ENCODE results near the gene SEC23A.
"Not testable (repeated sequence)": the region's sequence is repeated elsewhere in the genome, so short reads cannot be mapped to it uniquely, and the experiment has no call there.

Gene SEC23A

GRCh38 chr14:39033371-39033770, 69.7 kb downstream of the SEC23A start:
- in situ Hi-C loops (cut with HindIII; ENCODE audit: low sequenced_read_pairs), result no loop called here

GRCh38 chr14:39030209-39030608, 72.8 kb downstream of the SEC23A start:
- in situ Hi-C loops (cut with HindIII; ENCODE audit: low sequenced_read_pairs), result no loop called here

- in situ Hi-C loops (cut with HindIII; ENCODE audit: low sequenced_read_pairs), result no loop called here
Observed at GRCh38 chr14:39029789-39030188, 73.2 kb downstream of the SEC23A start.

GRCh38 chr14:39028620-39029019, 74.4 kb downstream of the SEC23A start:
- in situ Hi-C loops (cut with HindIII; ENCODE audit: low sequenced_read_pairs), result no loop called here

- in situ Hi-C loops (cut with HindIII; ENCODE audit: low sequenced_read_pairs), result no loop called here
Observed at GRCh38 chr14:39025810-39026627, 77.0 kb downstream of the SEC23A start.

- in situ Hi-C loops (cut with HindIII; ENCODE audit: low sequenced_read_pairs), result no loop called here
Observed at GRCh38 chr14:39025250-39025809, 77.7 kb downstream of the SEC23A start.

GRCh38 chr14:39023939-39024871, 78.8 kb downstream of the SEC23A start:
- in situ Hi-C loops (cut with HindIII; ENCODE audit: low sequenced_read_pairs), result no loop called here

GRCh38 chr14:39017096-39018016, 85.7 kb downstream of the SEC23A start:
- in situ Hi-C loops (cut with HindIII; ENCODE audit: low sequenced_read_pairs), result not testable (repeated sequence)

- in situ Hi-C loops (cut with HindIII; ENCODE audit: low sequenced_read_pairs), result no loop called here
Observed at GRCh38 chr14:39016733-39017095, 86.3 kb downstream of the SEC23A start.

- in situ Hi-C loops (cut with HindIII; ENCODE audit: low sequenced_read_pairs), result no loop called here
Observed at GRCh38 chr14:39015964-39016577, 87.0 kb downstream of the SEC23A start.

- in situ Hi-C loops (cut with HindIII; ENCODE audit: low sequenced_read_pairs), result no loop called here
Observed at GRCh38 chr14:39015360-39015961, 87.6 kb downstream of the SEC23A start.

GRCh38 chr14:39014460-39014859, 88.6 kb downstream of the SEC23A start:
- in situ Hi-C loops (cut with HindIII; ENCODE audit: low sequenced_read_pairs), result no loop called here

- in situ Hi-C loops (cut with HindIII; ENCODE audit: low sequenced_read_pairs), result not testable (repeated sequence)
Observed at GRCh38 chr14:39008965-39009364, 94.1 kb downstream of the SEC23A start.

- in situ Hi-C loops (cut with HindIII; ENCODE audit: low sequenced_read_pairs), result no loop called here
Observed at GRCh38 chr14:39006721-39007410, 96.2 kb downstream of the SEC23A start.

- in situ Hi-C loops (cut with HindIII; ENCODE audit: low sequenced_read_pairs), result no loop called here
Observed at GRCh38 chr14:39005044-39005880, 97.8 kb downstream of the SEC23A start.

- in situ Hi-C loops (cut with HindIII; ENCODE audit: low sequenced_read_pairs), result no loop called here
Observed at GRCh38 chr14:38999949-39000348, 103.1 kb downstream of the SEC23A start.

- in situ Hi-C loops (cut with HindIII; ENCODE audit: low sequenced_read_pairs), result no loop called here
Observed at GRCh38 chr14:38994731-38995130, 108.3 kb downstream of the SEC23A start.

- in situ Hi-C loops (cut with HindIII; ENCODE audit: low sequenced_read_pairs), result no loop called here
Observed at GRCh38 chr14:38993981-38994380, 109.1 kb downstream of the SEC23A start.

Measured in DLD1 (cell line).